Mucosa of descending colon (tissue), 3 donors: Measurements from ENCODE around the gene CCDC57. TPM values are rescaled to one million over a fixed set of nuclear protein-coding genes. Genes with fewer than 3 reads are reported as not detected.
A peak's percentile ranks its signal among the peaks of the same experiment; 100 is the strongest.

Experiments
- ATAC-seq: fragments of 200-7000 bp; cut with Tn5 transposase; one replicate; pipeline ENCODE4 v1.9.1; 2020; ENCODE audit warnings: mild to moderate bottlenecking, moderate library complexity
- DNase-seq, 3 donors: peaks; one replicate each; pipeline ENCODE4 v3.0.0-alpha.2; 2020
- H3K36me3 ChIP-seq: fragments of 200-600 bp; one replicate; pipeline ENCODE4 v1.8.0; 2021; ENCODE audit warnings: low read depth, mild to moderate bottlenecking
- H3K4me1 ChIP-seq: fragments of 200-600 bp; one replicate; pipeline ENCODE4 v1.8.0; 2021; ENCODE audit warnings: low read depth, mild to moderate bottlenecking
- H3K4me3 ChIP-seq: fragments of 200-600 bp; one replicate; pipeline ENCODE4 v1.8.0; 2021; ENCODE audit warnings: mild to moderate bottlenecking
- H3K9me3 ChIP-seq: fragments of 200-600 bp; one replicate; pipeline ENCODE4 v1.8.0; 2021; ENCODE audit warnings: mild to moderate bottlenecking
- CTCF ChIP-seq: fragments of 200-600 bp; IDR thresholded peaks from one replicate; pipeline ENCODE4 v1.8.0; 2022; ENCODE audit warnings: antibody characterized with exemption, mild to moderate bottlenecking
- intact Hi-C, 2 donors: fragments of 100-400 bp; cut with DNase I in 1 of 2; cut with micrococcal nuclease in 1 of 2; formaldehyde crosslinking; loops; one replicate each; pipeline versions ENCODE4 v1.11.0 to v1.11.1; 2022; cut with DNase I, micrococcal nuclease
- total RNA-seq, 3 donors: library from RNA; stranded (reverse); fragmentation: NEBNext Ultra II Directional in 2 of 3; extraction: Animal tissue kit (Norgen Biotek cat#: 25700) in 2 of 3; gene quantifications; one replicate each; pipeline versions ENCODE4 v1.2.1 to v1.2.4, GENCODE V29; 2021 to 2023
- donor health status: DM: no; HTN: no; CAD: no; lungs with moderate emphysema.
- donor health status: DM: no; HTN: no; CAD: no.
- donor health status: DM: no; HTN: yes; CAD: no.

Gene CCDC57
- total RNA-seq, 3 donors from 2014 or later, result 41.3 to 46.3 (median 45.4) TPM

- Histone ChIP-seq H3K36me3 (no peaks in the 10 kb centered on the region), H3K4me3 (no peak overlapping the region), H3K9me3 (no peaks in the 10 kb centered on the region), H3K4me1 (peaks cover 16% of the 10 kb centered on the region)
- DNase-seq (no peak), ATAC-seq (no peak)
- intact Hi-C loops, result no loop called here
- TF ChIP-seq CTCF, result no peak
These were observed 150.3 kb downstream of the CCDC57 start for GRCh38 chr17:82062076-82062983.

DNA sequence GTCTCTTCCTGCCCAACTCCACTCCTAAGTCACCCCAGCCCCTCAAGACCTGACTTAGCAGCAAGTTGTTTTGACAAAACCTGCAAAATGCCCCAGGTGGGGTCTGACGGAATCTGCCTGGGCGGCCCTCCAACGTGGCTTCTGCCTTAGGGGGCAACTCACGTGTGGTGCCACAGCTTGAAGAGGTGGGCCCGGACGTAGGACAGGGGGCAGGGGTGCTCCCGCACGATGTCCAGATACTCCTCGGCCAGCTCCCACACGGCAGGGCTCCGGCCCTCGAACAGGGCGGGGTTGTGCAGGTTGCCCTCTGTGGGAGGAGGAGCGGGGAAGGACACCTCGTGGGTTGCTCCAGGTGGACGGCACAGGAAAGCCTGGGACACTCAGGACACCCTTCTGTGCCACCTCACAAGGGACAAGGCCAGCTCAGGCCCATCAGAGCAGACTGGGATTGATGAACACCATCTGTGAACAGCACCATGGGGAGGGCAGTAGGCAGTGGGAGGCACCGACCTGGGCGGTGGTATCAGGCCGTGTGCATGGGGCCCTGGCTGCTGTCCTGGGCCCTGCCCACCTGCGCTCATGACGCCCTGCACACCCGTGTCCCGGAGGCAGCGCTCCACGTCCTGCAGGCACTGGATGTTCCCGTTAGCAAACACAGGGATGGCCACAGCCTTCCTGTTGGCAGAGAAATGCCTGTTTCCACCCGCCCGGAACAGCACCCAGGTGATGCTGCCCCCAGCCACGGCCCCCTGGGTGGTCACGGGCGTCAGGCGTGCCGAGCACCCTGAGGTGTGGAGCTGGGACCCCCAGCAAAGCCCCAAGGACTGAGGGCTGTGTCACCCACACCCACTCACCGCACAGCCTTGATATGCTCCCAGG, 151.4 kb downstream of the CCDC57 start:
- intact Hi-C loops, result no loop called here
- H3K4me3 ChIP-seq, result no peak overlapping the region
- ATAC-seq (no peak), DNase-seq (peak in 1 of 3 donors; percentile 47)
- no peaks in the 10 kb centered on the region for H3K36me3 ChIP-seq
- peaks cover 14% of the 10 kb centered on the region for H3K4me1 ChIP-seq
- H3K9me3 ChIP-seq, result no peaks in the 10 kb centered on the region
- TF ChIP-seq CTCF, result no peak

GRCh38 chr17:82060614-82061013, 152.0 kb downstream of the CCDC57 start:
- Histone ChIP-seq H3K9me3 (no peaks in the 10 kb centered on the region), H3K4me1 (peaks cover 10% of the 10 kb centered on the region), H3K36me3 (no peaks in the 10 kb centered on the region), H3K4me3 (no peak overlapping the region)
- ATAC-seq (no peak), DNase-seq (peak in 1 of 3 donors; percentile 50)
- TF ChIP-seq CTCF, result no peak
- intact Hi-C loops, result no loop called here

DNA sequence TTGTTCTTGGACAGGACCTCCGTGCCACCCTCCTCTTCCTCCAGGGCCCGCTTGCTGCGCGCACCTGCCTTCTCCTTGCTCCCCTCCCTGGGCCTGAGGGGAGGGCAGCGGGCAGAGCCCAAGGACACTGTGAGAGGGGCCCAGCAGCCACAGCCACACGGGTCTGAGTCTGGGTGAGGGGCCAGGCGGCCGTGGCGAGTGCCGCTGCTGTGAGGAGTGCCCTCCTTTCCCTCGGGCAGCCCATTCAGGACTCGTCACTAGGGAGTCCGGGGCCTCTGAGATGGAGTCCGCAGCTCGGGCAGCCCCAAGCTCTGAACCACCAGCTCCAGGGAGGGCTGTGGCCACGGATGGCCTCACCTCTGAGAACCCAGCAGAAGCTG, 152.7 kb downstream of the CCDC57 start:
- Histone ChIP-seq H3K4me1 (peaks cover 10% of the 10 kb centered on the region), H3K4me3 (no peak overlapping the region), H3K9me3 (no peaks in the 10 kb centered on the region), H3K36me3 (no peaks in the 10 kb centered on the region)
- ATAC-seq (no peak), DNase-seq (peak in 1 of 3 donors; percentile 41)
- intact Hi-C loops, result no loop called here
- TF ChIP-seq CTCF, result no peak

DNA sequence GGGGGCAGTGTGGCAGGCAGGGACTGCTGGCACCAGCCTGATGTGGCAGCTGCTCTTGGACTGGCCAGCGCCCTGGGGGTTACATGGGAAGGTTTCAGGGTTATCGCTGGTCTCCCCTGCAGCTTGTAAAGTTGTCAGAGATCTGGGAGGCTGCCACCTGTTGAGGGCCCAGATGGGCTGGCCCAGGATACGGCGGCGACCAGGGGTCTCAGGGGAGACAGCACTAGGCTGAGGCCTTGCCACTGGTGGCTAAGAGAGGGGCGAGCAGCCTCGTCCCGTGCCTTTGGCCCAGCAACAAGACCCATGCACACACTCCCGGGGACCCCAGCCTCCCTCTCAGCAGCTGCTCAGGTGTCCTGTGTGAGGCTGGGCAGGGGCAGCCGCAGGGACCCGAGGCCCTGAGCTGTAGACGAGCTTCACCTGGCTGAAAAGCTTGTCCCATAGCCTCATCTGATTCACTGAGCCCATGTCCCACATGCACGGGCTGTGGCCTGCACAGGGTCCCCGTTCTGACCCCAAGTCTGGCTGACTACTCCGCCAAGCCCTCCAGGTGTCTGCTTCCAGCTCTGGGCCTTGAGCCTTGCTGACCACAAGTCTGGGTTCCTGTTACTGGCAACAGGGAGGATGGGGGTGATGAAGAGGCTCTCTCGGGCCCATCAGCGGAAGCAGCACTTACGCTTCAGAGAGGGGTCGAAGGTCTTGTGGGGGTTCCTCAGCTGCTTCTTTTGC, 153.2 kb downstream of the CCDC57 start:
- Histone ChIP-seq H3K4me3 (no peak overlapping the region), H3K9me3 (no peaks in the 10 kb centered on the region), H3K36me3 (no peaks in the 10 kb centered on the region), H3K4me1 (peaks cover 5% of the 10 kb centered on the region)
- DNase-seq, result peak in 1 of 3 donors; percentile 43
- no peak for TF ChIP-seq CTCF
- intact Hi-C loops, result no loop called here
- no peak for ATAC-seq
